K562 (cell line): ENCODE measurements around the gene SP100.

Experiments
- ARID1B ChIP-seq: fragments of 450-650 bp; IDR thresholded peaks from 2 replicates; pipeline ENCODE4 v1.6.1; 2016; ENCODE audit warnings: antibody characterized with exemption, mild to moderate bottlenecking, inconsistent platforms
- KDM5B ChIP-seq: fragments of 200-600 bp; sonication (generic); IDR thresholded peaks from 2 replicates; pipeline ENCODE4 v1.6.1; 2012; ENCODE audit warnings: low read depth, mild to moderate bottlenecking, moderate library complexity, low read length, control low read depth, inconsistent platforms; ENCODE audit not compliant: insufficient replicate concordance
- STAT5B ChIP-seq: fragments of 250-450 bp; sonication (Bioruptor Pico); IDR thresholded peaks from 2 replicates; pipeline ENCODE4 v1.8.0; 2021; ENCODE audit warnings: mild to moderate bottlenecking, inconsistent platforms

DNA sequence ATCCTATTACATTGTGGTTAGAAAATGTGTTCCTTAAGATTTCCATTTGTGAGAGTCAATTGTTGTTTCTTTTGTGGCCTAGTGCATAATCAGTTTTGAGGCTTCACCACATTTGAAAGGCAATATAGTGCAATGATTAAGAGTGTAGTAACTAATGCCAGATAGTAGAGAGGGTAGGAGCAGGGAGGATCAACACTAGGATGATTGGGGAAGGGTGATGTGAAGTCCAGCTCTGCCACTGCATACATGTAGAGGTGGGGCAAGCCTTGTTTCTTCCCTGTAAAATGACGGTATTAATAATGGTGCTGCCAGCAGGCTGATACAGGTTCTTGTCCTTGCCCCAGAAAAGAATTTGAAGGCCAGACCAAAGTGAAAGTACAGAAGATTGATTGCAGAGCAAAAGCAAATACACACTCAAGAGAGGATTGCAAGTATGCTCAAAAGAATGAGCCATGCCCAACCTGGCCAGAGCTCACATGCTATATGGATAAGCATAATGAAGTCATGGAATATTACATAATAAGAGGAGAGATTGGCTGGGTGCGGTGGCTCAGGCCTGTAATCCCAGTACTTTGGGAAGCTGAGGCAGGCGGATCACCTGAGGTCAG lies 8.0 kb downstream of the SP100 start:
- no peak for TF ChIP-seq KDM5B
- no peak for TF ChIP-seq STAT5B (CRISPR knock-in tag)
- no peak for TF ChIP-seq ARID1B
